ENCODE data around the gene SCT.

DNA sequence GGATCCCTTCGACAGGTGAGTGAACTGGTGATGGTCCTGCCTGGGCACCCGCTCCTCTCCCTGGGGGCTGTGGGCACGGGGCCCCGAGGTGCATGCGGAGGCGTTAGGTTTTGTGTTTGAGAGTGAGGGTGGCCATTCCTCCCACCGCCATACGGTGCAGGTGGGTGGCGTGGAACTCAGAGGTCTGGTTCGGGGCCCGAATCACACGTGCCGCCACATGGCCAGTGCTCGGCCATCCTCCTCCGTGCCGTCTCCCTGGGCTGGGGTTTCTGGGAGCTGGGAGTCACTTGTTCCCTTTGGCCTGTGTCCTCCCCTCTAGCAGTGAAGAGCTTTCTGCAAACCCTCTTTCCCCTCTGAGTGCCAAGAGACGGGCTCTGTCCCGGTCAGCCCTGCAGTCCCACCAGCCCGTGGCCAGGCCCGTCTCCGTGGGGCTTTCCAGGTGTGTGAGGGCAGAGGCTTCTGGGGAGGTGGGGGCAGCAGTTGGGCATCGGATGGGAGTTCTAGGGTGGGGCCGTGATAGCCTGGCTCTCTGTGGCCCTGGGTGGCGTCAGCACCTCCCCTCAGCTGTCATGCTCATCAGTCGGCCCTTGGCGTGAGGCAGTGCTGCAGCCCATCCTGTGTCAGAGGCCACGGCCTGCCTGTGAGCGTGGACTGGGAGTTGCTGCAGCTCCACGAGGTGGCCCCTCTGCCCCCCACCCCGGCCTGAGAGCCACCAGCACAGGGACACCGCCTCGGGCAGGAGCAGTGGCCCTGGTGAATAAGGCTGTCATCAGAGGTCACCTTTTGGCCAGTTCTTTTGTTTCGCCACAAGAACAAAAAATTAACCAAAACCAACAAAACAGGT, 21.5 kb downstream of the SCT start:
- TF ChIP-seq EZH2phosphoT487 (IDR thresholded peaks at IDR 0.05; ENCODE audit: unreplicated experiment) (no peak), CTCF (conservative IDR thresholded peaks at IDR 0.05; ENCODE audit: low read depth in 2 of 2) (no peak), EZH2 (IDR thresholded peaks at IDR 0.05; ENCODE audit: low read depth, unreplicated experiment) (no peak)

Measured in GM23338 (cell line).